Right ventricle myocardium inferior (tissue), 1 donor: ENCODE data around the gene DICER1. TPM values are rescaled to one million over a fixed set of nuclear protein-coding genes. Genes with fewer than 3 reads are reported as not detected.

Source experiments
- ATAC-seq: fragments of 200-7000 bp; cut with Tn5 transposase; one replicate; pipeline ENCODE4 v1.9.1; 2020; ENCODE audit warnings: mild to moderate bottlenecking, moderate library complexity
- DNase-seq: peaks from one replicate; pipeline ENCODE4 v3.0.0; 2021; ENCODE audit errors: missing footprints
- intact Hi-C: fragments of 100-400 bp; cut with DNase I; formaldehyde crosslinking; loops from one replicate; pipeline ENCODE4 v1.11.0; 2022
- total RNA-seq: library from RNA; stranded (reverse); fragmentation: NEBNext Ultra II Directional; extraction: Animal tissue kit (Norgen Biotek cat#: 25700); gene quantifications from one replicate; pipeline ENCODE4 v1.2.1, GENCODE V29; 2021
- donor health status: DM: no; HTN: yes; CAD: no; lungs with severe emphysema.

Gene DICER1
- total RNA-seq, 1 donor from 2014 or later, result 20.7 TPM

- no peak for DNase-seq
- intact Hi-C loops, result no loop called here
These were observed 84.9 kb downstream of the DICER1 start for GRCh38 chr14:95072310-95072905.

GRCh38 chr14:95071649-95072280, 85.6 kb downstream of the DICER1 start:
- no peak for ATAC-seq
- DNase-seq, result no peak
- intact Hi-C loops, result no loop called here

More at GRCh38 chr14:95072310-95072905, 84.9 kb downstream of the DICER1 start:
- no peak for ATAC-seq

GRCh38 chr14:95070748-95071435, 86.4 kb downstream of the DICER1 start:
- ATAC-seq (no peak), DNase-seq (no peak)
- intact Hi-C loops, result no loop called here

GRCh38 chr14:95069547-95069946, 87.8 kb downstream of the DICER1 start:
- DNase-seq (no peak), ATAC-seq (no peak)
- intact Hi-C loops, result no loop called here

- intact Hi-C loops, result no loop called here
- no peak for ATAC-seq
- DNase-seq, result no peak
These were observed 88.3 kb downstream of the DICER1 start for GRCh38 chr14:95069018-95069417.

- ATAC-seq (no peak), DNase-seq (no peak)
- intact Hi-C loops, result no loop called here
These were observed 88.8 kb downstream of the DICER1 start for GRCh38 chr14:95068521-95068920.

GRCh38 chr14:95068080-95068479, 89.2 kb downstream of the DICER1 start:
- ATAC-seq (no peak), DNase-seq (no peak)

GRCh38 chr14:95067526-95067925, 89.8 kb downstream of the DICER1 start:
- intact Hi-C loops, result no loop called here
- ATAC-seq (no peak), DNase-seq (no peak)

More at GRCh38 chr14:95068080-95068479, 89.2 kb downstream of the DICER1 start:
- intact Hi-C loops, result no loop called here

- ATAC-seq (no peak), DNase-seq (no peak)
- intact Hi-C loops, result no loop called here
These were observed 90.8 kb downstream of the DICER1 start for GRCh38 chr14:95066427-95066986.

- no peak for ATAC-seq
- no peak for DNase-seq
- intact Hi-C loops, result no loop called here
These were observed 91.9 kb downstream of the DICER1 start for GRCh38 chr14:95065411-95065810.

GRCh38 chr14:95064734-95065133, 92.6 kb downstream of the DICER1 start:
- intact Hi-C loops, result no loop called here
- no peak for ATAC-seq
- no peak for DNase-seq

GRCh38 chr14:95064256-95064655, 93.1 kb downstream of the DICER1 start:
- ATAC-seq (no peak), DNase-seq (no peak)
- intact Hi-C loops, result no loop called here

GRCh38 chr14:95063391-95063790, 93.9 kb downstream of the DICER1 start:
- intact Hi-C loops, result no loop called here
- ATAC-seq, result no peak
- DNase-seq, result no peak

GRCh38 chr14:95062946-95063345, 94.4 kb downstream of the DICER1 start:
- DNase-seq, result no peak
- intact Hi-C loops, result no loop called here
- ATAC-seq, result no peak

GRCh38 chr14:95062220-95062619, 95.1 kb downstream of the DICER1 start:
- ATAC-seq, result no peak
- DNase-seq, result no peak
- intact Hi-C loops, result no loop called here

- ATAC-seq (no peak), DNase-seq (no peak)
- intact Hi-C loops, result no loop called here
These were observed 95.8 kb downstream of the DICER1 start for GRCh38 chr14:95061317-95062093.

GRCh38 chr14:95059126-95059525, 98.2 kb downstream of the DICER1 start:
- DNase-seq, result no peak
- intact Hi-C loops, result no loop called here
- no peak for ATAC-seq

- intact Hi-C loops, result no loop called here
- no peak for DNase-seq
- ATAC-seq, result no peak
These were observed 98.8 kb downstream of the DICER1 start for GRCh38 chr14:95058491-95058890.

- intact Hi-C loops, result no loop called here
- ATAC-seq, result no peak
- DNase-seq, result no peak
These were observed 99.5 kb downstream of the DICER1 start for GRCh38 chr14:95057851-95058250.
